ENCODE data around the gene ATCAY. TPM values are rescaled to one million over a fixed set of nuclear protein-coding genes. Genes with fewer than 3 reads are reported as not detected.

The ATCAY gene
- total RNA-seq, 2 donors from 2014 or later = 0.58 to 2.8 TPM

- no peaks in the 10 kb centered on the region for H3K4me1 ChIP-seq (ENCODE audit: control insufficient read depth, insufficient read depth, low read length)
- H3K36me3 ChIP-seq (ENCODE audit: control insufficient read depth, insufficient read depth, low read length) = no peaks in the 10 kb centered on the region
- peaks cover 4% of the 10 kb centered on the region for H3K27me3 Mint-ChIP-seq (ENCODE audit: insufficient read depth)
- H3K9me3 Mint-ChIP-seq = peaks cover 17% of the 10 kb centered on the region
- H3K27me3 ChIP-seq (ENCODE audit: control insufficient read depth, insufficient read depth, low read length, poor library complexity, severe bottlenecking) = no peaks in the 10 kb centered on the region
- DNase-seq = no peak
- no peak overlapping the region for H3K4me3 Mint-ChIP-seq
- H3K9me3 ChIP-seq (ENCODE audit: control insufficient read depth, low read length) = peaks cover 7% of the 10 kb centered on the region
- no peak for TF ChIP-seq CTCF (conservative IDR thresholded peaks at IDR 0.05)
- H3K36me3 Mint-ChIP-seq (ENCODE audit: low read depth) = no peaks in the 10 kb centered on the region
- H3K27ac ChIP-seq (ENCODE audit: low read depth, low read length) = no peak overlapping the region
- H3K27ac Mint-ChIP-seq = no peak overlapping the region
- H3K4me3 ChIP-seq (ENCODE audit: low read length) = no peak overlapping the region
- H3K4me1 Mint-ChIP-seq = no peaks in the 10 kb centered on the region
- 93 to 98% methylated on average over 7 to 13 of the region's 13 CpGs for WGBS, 2 experiments (ENCODE audit: insufficient coverage in 1 of 2, insufficient read length in 1 of 2)
- H3K9ac ChIP-seq (ENCODE audit: extremely low read depth, low read length, poor library complexity, severe bottlenecking) = no peak overlapping the region
These were observed 41.8 kb upstream of the ATCAY start for GRCh38 chr19:3838661-3839060.

- Histone ChIP-seq H3K9me3 (ENCODE audit: control insufficient read depth, low read length) (peaks cover 7% of the 10 kb centered on the region), H3K9ac (ENCODE audit: extremely low read depth, low read length, poor library complexity, severe bottlenecking) (no peak overlapping the region), H3K36me3 (ENCODE audit: control insufficient read depth, insufficient read depth, low read length) (no peaks in the 10 kb centered on the region), H3K27ac (ENCODE audit: low read depth, low read length) (no peak overlapping the region), H3K27me3 (ENCODE audit: control insufficient read depth, insufficient read depth, low read length, poor library complexity, severe bottlenecking) (no peaks in the 10 kb centered on the region), H3K4me1 (ENCODE audit: control insufficient read depth, insufficient read depth, low read length) (no peaks in the 10 kb centered on the region), H3K4me3 (ENCODE audit: low read length) (no peak overlapping the region)
- no peak overlapping the region for H3K27ac Mint-ChIP-seq
- H3K4me3 Mint-ChIP-seq = no peak overlapping the region
- 88 to 90% methylated on average over 13 of the region's 13 CpGs for WGBS, 2 experiments (ENCODE audit: insufficient coverage in 1 of 2, insufficient read length in 1 of 2)
- no peak for TF ChIP-seq CTCF (conservative IDR thresholded peaks at IDR 0.05)
- DNase-seq = no peak
- H3K9me3 Mint-ChIP-seq = peaks cover 17% of the 10 kb centered on the region
- no peaks in the 10 kb centered on the region for H3K36me3 Mint-ChIP-seq (ENCODE audit: low read depth)
- no peaks in the 10 kb centered on the region for H3K4me1 Mint-ChIP-seq
- H3K27me3 Mint-ChIP-seq (ENCODE audit: insufficient read depth) = peaks cover 4% of the 10 kb centered on the region
These were observed 40.5 kb upstream of the ATCAY start for GRCh38 chr19:3839941-3840340.

GRCh38 chr19:3840804-3841203 is 39.7 kb upstream of the ATCAY start:
- Histone ChIP-seq H3K4me3 (ENCODE audit: low read length) (no peak overlapping the region), H3K9me3 (ENCODE audit: control insufficient read depth, low read length) (peaks cover 7% of the 10 kb centered on the region), H3K36me3 (ENCODE audit: control insufficient read depth, insufficient read depth, low read length) (no peaks in the 10 kb centered on the region), H3K4me1 (ENCODE audit: control insufficient read depth, insufficient read depth, low read length) (no peaks in the 10 kb centered on the region), H3K27ac (ENCODE audit: low read depth, low read length) (no peak overlapping the region), H3K9ac (ENCODE audit: extremely low read depth, low read length, poor library complexity, severe bottlenecking) (no peak overlapping the region), H3K27me3 (ENCODE audit: control insufficient read depth, insufficient read depth, low read length, poor library complexity, severe bottlenecking) (no peaks in the 10 kb centered on the region)
- no peak overlapping the region for H3K27ac Mint-ChIP-seq
- no peak for DNase-seq
- TF ChIP-seq CTCF (conservative IDR thresholded peaks at IDR 0.05) = no peak
- 93% methylated on average over 5 to 10 of the region's 10 CpGs for WGBS, 2 experiments (ENCODE audit: insufficient coverage in 1 of 2, insufficient read length in 1 of 2)
- H3K9me3 Mint-ChIP-seq = peaks cover 17% of the 10 kb centered on the region
- no peaks in the 10 kb centered on the region for H3K4me1 Mint-ChIP-seq
- peaks cover 4% of the 10 kb centered on the region for H3K27me3 Mint-ChIP-seq (ENCODE audit: insufficient read depth)
- no peaks in the 10 kb centered on the region for H3K36me3 Mint-ChIP-seq (ENCODE audit: low read depth)
- no peak overlapping the region for H3K4me3 Mint-ChIP-seq

All from endodermal cell (in vitro differentiated cells).